DND-41 (cell line): ENCODE results near the gene FAM120A.

Experiments used
- ATAC-seq: fragments of 200-7000 bp; cut with Tn5 transposase; 3 replicates; pipeline ENCODE4 v1.9.1; 2021; ENCODE audit warnings: low read depth; ENCODE audit not compliant: insufficient read depth
- DNase-seq: peaks from one replicate; pipeline ENCODE4 v3.0.0-alpha.2; 2020
- H2AFZ ChIP-seq: 2 replicates; pipeline ENCODE4 v1.6.0; 2012; ENCODE audit warnings: low read depth, low read length
- H3K27ac ChIP-seq: 2 replicates; pipeline ENCODE4 v1.5.1; 2012; ENCODE audit warnings: low read length, inconsistent platforms
- H3K27me3 ChIP-seq: fragments of 200-600 bp; sonication (generic); 2 replicates; pipeline ENCODE4 v1.6.0; 2012; ENCODE audit warnings: low read length, mild to moderate bottlenecking, inconsistent platforms; ENCODE audit not compliant: insufficient read depth, poor library complexity
- H3K36me3 ChIP-seq: 2 replicates; pipeline ENCODE4 v1.5.1; 2012; ENCODE audit warnings: low read length, inconsistent platforms; ENCODE audit not compliant: insufficient read depth
- H3K4me1 ChIP-seq: 2 replicates; pipeline ENCODE4 v1.5.1; 2012; ENCODE audit warnings: mild to moderate bottlenecking, low read length; ENCODE audit not compliant: insufficient read depth
- H3K4me2 ChIP-seq: 2 replicates; pipeline ENCODE4 v1.6.0; 2012; ENCODE audit warnings: mild to moderate bottlenecking, moderate library complexity, low read length, inconsistent platforms; ENCODE audit not compliant: insufficient read depth
- H3K4me3 ChIP-seq, 2 experiments: fragments of 200-600 bp in 1 of 2; shearing (Covaris generic) in 1 of 2; 2 replicates each; pipeline ENCODE4 v1.5.1; 2012 to 2016; ENCODE audit warnings: inconsistent platforms in 2 of 2, low read length in 2 of 2, mild to moderate bottlenecking in 2 of 2, low read depth in 1 of 2, moderate library complexity in 1 of 2
- H3K79me2 ChIP-seq: 2 replicates; pipeline ENCODE4 v1.6.0; 2012; ENCODE audit warnings: low read length, inconsistent platforms; ENCODE audit not compliant: insufficient read depth
- H3K9ac ChIP-seq: 2 replicates; pipeline ENCODE4 v1.6.0; 2012; ENCODE audit warnings: low read depth, mild to moderate bottlenecking, inconsistent platforms, low read length, moderate library complexity
- H3K9me3 ChIP-seq: 2 replicates; pipeline ENCODE4 v1.5.1; 2012; ENCODE audit warnings: low read length, moderate library complexity, mild to moderate bottlenecking, inconsistent platforms; ENCODE audit not compliant: insufficient read depth, severe bottlenecking
- H4K20me1 ChIP-seq: 2 replicates; pipeline ENCODE4 v1.6.0; 2012; ENCODE audit warnings: low read length; ENCODE audit not compliant: insufficient read depth
- CTCF ChIP-seq: IDR thresholded peaks from 2 replicates; pipeline ENCODE4 v1.5.1; 2012; ENCODE audit warnings: borderline replicate concordance, low read length, moderate library complexity, mild to moderate bottlenecking; ENCODE audit not compliant: poor library complexity, severe bottlenecking; ENCODE audit errors: extremely low read depth
- EZH2 ChIP-seq: IDR thresholded peaks from 3 replicates; pipeline ENCODE4 v1.6.1; 2012; ENCODE audit warnings: borderline replicate concordance, low read depth, mild to moderate bottlenecking, moderate library complexity, low read length, inconsistent platforms; ENCODE audit not compliant: severe bottlenecking

Gene FAM120A

GRCh38 chr9:93601666-93602065 is 150.2 kb downstream of the FAM120A start:
- TF ChIP-seq EZH2: no peak
- no peak for TF ChIP-seq CTCF
- H2AFZ ChIP-seq: no peak overlapping the region
- peaks cover 6% of the 10 kb centered on the region for H3K4me1 ChIP-seq
- H4K20me1 ChIP-seq: peaks cover 58% of the 10 kb centered on the region
- no peaks in the 10 kb centered on the region for H3K27me3 ChIP-seq
- peaks cover 89% of the 10 kb centered on the region for H3K79me2 ChIP-seq
- no peak overlapping the region for H3K4me2 ChIP-seq
- DNase-seq: peak; percentile 2
- H3K36me3 ChIP-seq: no peaks in the 10 kb centered on the region; the same call in 1 of the 2 replicates
- no peak for ATAC-seq
- no peaks in the 10 kb centered on the region for H3K9me3 ChIP-seq
- H3K4me3 ChIP-seq: no peak overlapping the region
- no peak overlapping the region for H3K27ac ChIP-seq
- H3K9ac ChIP-seq: no peak overlapping the region

- no peaks in the 10 kb centered on the region; the same call in 1 of the 2 replicates for H3K36me3 ChIP-seq
- H3K79me2 ChIP-seq: peaks cover 90% of the 10 kb centered on the region
- no peak overlapping the region for H3K4me2 ChIP-seq
- no peak for TF ChIP-seq EZH2
- no peak for TF ChIP-seq CTCF
- no peak for ATAC-seq
- H2AFZ ChIP-seq: no peak overlapping the region
- no peak overlapping the region for H3K9ac ChIP-seq
- H3K4me1 ChIP-seq: peaks cover 6% of the 10 kb centered on the region
- H3K27ac ChIP-seq: no peak overlapping the region
- H3K9me3 ChIP-seq: no peaks in the 10 kb centered on the region
- H3K4me3 ChIP-seq: no peak overlapping the region
- H4K20me1 ChIP-seq: peaks cover 48% of the 10 kb centered on the region
- DNase-seq: no peak
- H3K27me3 ChIP-seq: no peaks in the 10 kb centered on the region
Observed at GRCh38 chr9:93603011-93603410, 151.5 kb downstream of the FAM120A start.

GRCh38 chr9:93603906-93604326 is 152.4 kb downstream of the FAM120A start:
- Histone ChIP-seq H3K4me1 (no peaks in the 10 kb centered on the region), H3K9me3 (no peaks in the 10 kb centered on the region), H3K4me2 (no peak overlapping the region), H3K27ac (no peak overlapping the region), H3K27me3 (no peaks in the 10 kb centered on the region), H2AFZ (no peak overlapping the region), H3K9ac (no peak overlapping the region), H3K36me3 (no peaks in the 10 kb centered on the region), H3K4me3 (no peak overlapping the region), H4K20me1 (peaks cover 39% of the 10 kb centered on the region), H3K79me2 (peaks cover 90% of the 10 kb centered on the region)
- TF ChIP-seq EZH2: no peak
- no peak for TF ChIP-seq CTCF
- no peak for DNase-seq
- no peak for ATAC-seq

GRCh38 chr9:93606187-93606586 is 154.7 kb downstream of the FAM120A start:
- DNase-seq: no peak
- Histone ChIP-seq H3K4me3 (no peak overlapping the region), H2AFZ (no peak overlapping the region), H3K4me2 (no peak overlapping the region), H3K79me2 (peaks cover 90% of the 10 kb centered on the region), H3K4me1 (no peaks in the 10 kb centered on the region), H3K9me3 (peaks cover 10% of the 10 kb centered on the region), H3K9ac (no peak overlapping the region), H3K27ac (no peak overlapping the region), H3K27me3 (no peaks in the 10 kb centered on the region), H4K20me1 (peaks cover 16% of the 10 kb centered on the region; the same call in 1 of the 2 replicates), H3K36me3 (no peaks in the 10 kb centered on the region)
- TF ChIP-seq CTCF (no peak), EZH2 (no peak)
- ATAC-seq: no peak
